Dermis blood vessel endothelial cell (primary cell): Measurements from ENCODE around the gene PLEKHB1. TPM values are rescaled to one million over a fixed set of nuclear protein-coding genes. Genes with fewer than 3 reads are reported as not detected.

ENCODE experiments used
- DNase-seq: peaks from one replicate; pipeline ENCODE4 v3.0.0; 2010
- total RNA-seq: library from RNA; depleted of rRNA; stranded (reverse); fragments of >200 nt; gene quantifications from 2 replicates; pipeline ENCODE4 v1.2.3, GENCODE V29; 2014

PLEKHB1 gene, protein sequence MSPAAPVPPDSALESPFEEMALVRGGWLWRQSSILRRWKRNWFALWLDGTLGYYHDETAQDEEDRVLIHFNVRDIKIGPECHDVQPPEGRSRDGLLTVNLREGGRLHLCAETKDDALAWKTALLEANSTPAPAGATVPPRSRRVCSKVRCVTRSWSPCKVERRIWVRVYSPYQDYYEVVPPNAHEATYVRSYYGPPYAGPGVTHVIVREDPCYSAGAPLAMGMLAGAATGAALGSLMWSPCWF
- total RNA-seq: 0.33 and 0.34 TPM in 2 replicates

DNA sequence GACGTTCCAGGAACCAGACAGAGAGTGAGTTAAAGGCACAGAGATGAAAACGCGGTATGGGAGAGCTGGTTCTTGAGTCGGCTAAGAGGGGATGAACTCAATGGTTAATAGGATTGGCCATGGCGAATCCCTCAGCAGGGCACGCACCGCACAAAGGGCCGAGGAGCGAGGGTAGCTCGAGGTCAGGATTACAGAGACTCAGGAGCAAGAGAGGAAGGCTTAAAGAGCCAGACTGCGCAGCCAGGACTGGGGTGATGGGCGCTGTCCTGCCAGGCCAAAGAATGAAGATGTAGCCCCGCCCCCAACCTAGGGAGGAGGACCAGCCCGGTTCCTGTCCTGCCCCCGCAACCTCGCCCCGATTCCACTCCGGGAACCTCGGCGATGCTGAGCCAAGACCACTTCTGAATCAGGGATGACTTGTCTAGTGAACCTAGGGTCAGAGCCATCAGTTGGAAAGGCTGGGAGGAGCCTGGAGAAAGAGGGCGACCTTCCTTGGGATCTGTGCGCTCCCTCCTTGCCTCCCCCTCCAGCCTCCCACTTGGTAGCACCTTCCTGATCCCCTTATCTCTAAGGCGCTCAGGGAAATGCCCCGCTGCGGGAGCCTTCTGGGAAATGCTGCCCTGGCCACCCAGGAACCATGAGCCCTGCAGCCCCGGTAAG is at the start of gene PLEKHB1:
Gene PLEKHB1, plus strand, starts transcription at position 610 of the 660 bp plus-strand sequence. Its CDS starts 28 bp downstream, at position 638.
- no peak for DNase-seq

DNA sequence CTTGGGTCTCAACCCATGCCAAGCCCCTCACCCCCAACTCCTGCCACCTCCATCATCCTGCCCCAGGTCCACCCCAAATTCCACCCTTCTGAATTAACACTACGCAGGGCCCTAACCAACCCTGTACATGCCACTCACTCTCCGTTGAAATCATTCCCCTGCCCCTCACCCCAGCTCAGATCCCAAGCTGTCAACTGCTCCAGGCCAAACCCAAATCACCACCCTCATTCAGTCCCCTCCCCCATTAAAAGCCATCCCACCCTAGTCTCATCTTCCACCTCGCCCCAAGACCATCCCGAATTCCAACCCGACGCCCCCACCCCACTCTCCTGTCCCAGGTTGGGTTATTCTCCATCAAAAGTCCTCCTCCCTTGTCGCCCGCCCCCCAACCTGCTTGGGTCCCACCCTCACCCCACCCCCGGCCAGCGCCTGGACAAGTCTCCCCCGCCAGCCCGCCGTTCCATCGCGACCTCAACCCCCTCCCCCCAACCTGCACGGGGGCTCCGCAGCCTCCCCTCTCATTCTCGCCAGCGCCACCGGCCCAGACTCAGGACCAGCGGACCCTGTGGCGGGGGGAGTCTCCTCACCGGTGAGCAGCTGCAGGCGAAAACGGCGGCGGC is 48.9 kb upstream of the PLEKHB1 start:
- peak; percentile 4 for DNase-seq

- DNase-seq: peak; percentile 96
Observed at GRCh38 chr11:73597956-73598718, 48.2 kb upstream of the PLEKHB1 start, which contains the start of gene FAM168A. FAM168A (minus strand) TSS chr11:73598112; CDS start chr11:73468474, 129,638 bp downstream.

DNA sequence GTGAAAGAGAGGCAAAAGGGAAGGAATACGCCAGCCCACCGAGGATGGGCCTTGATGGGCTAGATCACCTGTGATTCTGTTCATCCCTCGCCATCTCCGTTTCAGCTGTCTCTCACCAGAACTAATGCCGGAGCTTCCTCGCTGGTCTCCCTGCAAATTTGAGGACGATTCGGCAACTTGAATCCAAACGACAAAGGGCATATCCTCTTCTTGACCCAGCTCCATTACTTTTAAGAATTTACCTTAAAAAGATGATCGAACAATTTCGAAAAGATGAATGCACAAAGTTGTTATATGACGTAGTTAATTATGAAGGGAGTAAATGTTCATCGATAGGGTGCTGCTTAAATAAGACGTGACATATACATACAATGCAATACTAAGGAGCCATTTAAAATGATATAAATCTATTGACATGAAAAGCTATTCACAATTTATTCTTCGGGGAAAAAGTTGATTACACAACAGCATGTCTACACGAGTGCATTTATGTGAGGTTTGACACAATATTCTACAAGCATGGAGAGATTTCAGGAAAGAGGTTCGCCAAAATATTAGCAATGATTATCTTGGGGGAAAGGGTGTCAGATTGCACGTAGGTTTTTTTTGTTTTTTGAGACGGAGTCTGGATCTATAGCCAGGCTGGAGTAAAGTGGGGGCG is 47.5 kb upstream of the PLEKHB1 start:
- no peak for DNase-seq

- DNase-seq: no peak
Observed at GRCh38 chr11:73612601-73613140, 33.7 kb upstream of the PLEKHB1 start.

DNA sequence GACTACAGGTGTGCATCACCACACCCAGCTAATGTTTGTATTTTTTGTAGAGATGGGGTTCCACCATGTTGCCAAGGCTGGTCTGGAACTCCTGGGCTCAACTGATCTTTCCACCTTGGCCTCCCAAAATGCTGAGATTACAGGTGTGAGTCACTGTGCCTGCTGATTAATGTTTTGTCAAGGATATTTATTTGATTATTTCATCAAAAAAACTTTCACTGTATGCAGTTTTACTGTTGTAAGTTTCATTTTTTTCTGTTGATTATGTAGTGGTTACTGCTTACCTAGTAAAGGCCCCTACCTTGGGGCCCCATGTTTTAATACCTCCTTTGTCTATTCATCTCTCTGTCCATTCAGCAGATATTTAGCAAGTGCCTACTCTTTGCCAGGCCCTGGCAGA is 31.8 kb upstream of the PLEKHB1 start:
- no peak for DNase-seq

GRCh38 chr11:73622926-73623593 is 23.3 kb upstream of the PLEKHB1 start:
- no peak for DNase-seq

DNA sequence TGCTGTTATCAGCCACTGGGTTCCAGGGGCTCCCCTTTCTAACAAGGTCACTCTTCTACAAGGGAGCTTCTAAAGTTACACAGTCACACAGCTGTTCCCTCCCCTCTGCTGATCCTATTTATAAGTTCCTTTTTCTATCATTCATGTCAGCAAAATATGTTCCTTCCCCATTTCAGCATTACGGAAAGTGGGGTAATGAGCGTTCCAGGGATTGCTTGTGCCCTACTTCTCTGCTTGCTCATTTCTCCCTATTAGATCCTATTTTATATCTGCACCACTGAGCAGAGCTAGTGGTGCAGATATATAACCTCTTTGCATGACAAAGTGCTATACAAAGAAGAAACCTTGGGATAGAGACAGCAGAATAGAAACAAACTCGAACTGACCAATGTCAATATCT is 22.7 kb upstream of the PLEKHB1 start:
- no peak for DNase-seq

- peak; percentile 85 for DNase-seq
Observed at GRCh38 chr11:73625696-73626318, 20.6 kb upstream of the PLEKHB1 start.

DNA sequence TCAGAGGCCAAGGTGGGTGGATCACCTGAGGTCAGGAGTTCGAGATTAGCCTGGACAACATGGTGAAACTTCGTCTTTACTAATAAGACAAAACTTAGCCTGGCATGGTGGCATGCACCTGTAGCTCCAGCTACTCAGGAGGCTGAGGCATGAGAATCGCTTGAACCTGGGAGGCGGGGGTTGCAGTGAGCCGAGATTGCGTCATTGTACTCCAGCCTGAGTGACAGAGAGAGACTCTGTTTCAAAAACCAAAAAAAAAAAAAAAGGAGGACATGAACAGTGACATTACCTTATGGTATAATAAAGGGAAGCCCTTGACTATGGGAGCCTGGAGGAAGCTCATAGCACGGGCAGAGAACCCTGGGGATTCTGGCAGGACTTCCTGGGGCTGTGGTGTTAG is 16.5 kb upstream of the PLEKHB1 start:
- DNase-seq: no peak

DNA sequence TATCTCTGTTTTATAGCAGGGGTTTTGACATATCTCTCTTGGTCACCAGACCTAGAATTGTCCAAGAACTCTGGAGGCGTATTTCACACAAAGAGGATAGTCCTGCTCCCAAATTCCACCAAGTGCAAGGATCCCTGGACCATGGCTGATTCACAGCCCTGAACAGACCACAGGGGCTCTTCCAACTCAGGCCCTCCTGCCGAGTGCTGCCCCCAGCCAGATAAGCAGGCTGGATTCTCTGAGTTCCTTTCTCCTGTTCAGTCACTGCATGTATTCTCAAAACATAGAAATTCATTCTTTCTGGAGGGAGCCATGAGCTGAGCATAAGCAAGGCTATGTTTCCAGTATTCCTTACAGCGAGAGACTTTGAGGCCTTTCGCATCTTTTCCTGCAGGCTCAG is 13.4 kb upstream of the PLEKHB1 start:
- DNase-seq: no peak

DNA sequence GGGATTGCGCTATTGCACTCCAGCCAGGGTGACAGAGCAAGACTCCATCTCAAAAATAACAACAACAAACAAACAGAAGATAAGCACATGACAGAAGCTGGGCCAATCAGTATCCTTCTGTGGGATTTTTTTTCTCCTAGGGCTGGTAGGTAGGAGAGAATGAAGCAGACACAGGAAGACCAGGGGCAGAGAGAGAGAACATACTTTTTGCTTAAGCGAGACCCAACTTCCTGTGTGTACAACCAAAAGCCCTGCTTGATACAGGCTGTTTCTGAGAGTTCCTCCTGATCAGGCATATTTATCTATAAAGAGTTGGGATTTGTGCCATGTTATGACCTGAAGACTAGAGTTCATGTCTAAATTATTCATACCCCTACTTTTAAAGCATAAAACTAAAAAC is 12.4 kb upstream of the PLEKHB1 start:
- no peak for DNase-seq

- no peak for DNase-seq
Observed at GRCh38 chr11:73635721-73636120, 10.7 kb upstream of the PLEKHB1 start.

DNA sequence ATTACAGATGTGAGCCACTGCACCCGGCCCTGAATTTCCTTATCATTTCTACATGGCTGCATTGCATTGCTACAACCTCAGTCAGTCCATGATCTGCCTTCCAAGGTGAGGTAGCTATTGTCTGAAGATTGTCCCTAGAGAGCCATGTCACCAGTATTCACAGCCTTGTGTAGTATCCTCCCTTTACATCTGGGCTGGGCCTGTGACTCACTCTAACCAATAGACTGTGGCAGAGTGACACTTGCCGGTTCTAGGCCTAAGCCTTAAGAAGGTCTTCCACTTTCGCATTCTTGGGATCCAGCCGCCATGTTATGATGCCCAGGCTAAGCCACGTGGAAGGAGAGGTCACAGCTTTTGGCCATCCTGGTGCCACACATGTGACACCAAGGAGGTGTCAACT is 10.1 kb upstream of the PLEKHB1 start:
- no peak for DNase-seq

DNA sequence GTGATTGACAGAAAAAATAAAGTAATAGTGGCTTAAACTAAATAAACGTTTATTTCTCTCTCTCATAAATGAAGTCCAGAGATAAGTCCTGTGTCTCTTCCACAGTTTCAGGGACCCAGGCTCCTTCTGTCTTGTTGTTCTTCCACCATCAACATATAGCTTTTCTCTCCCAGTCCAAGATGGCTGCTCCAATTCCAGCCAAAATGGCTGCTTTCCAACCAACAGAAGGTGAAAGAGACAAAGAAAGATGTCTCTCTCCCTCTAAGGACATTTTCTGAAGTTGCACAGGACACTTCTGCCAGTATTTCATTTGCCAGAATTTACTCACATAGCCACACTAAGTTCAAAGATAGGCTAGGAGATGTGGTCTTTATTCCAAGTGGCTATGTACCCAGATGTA is 9.4 kb upstream of the PLEKHB1 start:
- DNase-seq: no peak

GRCh38 chr11:73640592-73640991 is 5.8 kb upstream of the PLEKHB1 start:
- no peak for DNase-seq

DNA sequence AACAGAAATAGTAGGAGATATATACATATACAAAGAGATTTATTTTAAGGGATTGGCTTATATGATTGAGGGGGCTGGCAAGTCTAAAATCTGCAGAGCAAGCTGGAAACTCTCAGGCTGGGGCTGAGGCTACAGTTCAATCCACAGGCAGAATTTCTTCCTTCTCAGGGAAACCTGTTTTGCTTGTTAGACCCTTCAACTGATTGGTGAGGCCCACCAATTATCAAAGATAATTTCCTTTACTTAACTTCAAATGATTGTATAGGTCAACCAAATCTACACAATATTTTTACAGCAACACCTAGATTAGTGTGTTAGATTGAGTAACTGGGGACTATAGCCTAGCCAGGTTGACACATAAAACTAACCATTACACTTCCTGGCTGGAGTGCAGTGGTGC is 4.7 kb upstream of the PLEKHB1 start:
- DNase-seq: no peak

GRCh38 chr11:73645121-73645969 is 1.0 kb upstream of the PLEKHB1 start:
- no peak for DNase-seq

DNA sequence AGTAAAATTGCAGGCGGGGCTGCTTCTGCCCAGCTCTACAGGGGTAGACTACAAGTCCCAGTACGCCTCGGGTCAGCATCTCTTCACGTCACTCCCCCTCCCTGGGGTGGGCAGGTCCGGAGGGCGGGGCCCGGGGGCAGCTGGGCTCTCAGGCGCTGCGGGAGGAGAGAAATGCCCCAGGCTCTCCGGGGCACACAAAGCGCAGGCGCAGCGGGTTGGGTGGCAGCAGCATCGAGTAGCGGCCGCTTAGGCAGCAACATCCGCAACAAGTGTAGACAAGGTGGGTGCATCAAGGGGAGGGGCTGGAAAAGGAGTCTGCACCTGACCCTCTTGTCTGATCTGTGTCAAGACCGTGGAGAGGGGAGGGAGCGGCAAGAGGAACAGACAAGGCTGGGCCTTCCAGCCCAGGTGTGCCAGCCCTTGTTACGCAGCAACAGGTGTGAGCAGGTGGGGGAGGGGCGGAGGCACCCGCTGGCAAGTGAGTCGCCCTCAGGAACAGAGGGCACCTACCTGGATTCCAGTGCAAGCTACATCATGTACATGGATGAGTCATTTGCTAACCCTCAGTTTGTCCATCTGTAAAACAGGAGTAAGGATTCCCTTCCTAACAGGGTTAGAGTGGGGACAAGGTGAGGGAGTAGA is 1.2 kb downstream of the PLEKHB1 start:
- DNase-seq: peak; percentile 87

DNA sequence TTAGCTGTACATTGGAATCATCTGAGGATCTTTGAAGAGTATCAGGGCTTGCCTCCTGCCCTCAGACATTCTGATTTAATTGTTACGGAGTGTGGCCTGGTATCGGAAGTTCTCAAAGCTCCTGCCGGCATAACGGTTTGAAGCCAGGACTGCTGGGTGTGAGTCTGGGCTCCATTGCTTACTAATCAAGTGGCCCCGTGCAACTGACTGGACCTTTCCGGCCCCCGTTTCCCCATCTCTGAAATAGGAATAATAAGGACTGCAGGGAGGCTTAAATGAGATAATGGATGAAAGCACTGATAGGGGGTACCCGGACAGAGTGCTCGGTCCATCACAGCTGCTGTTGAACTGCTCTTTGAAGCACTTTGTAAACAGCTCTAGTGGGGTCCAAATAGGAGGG is 1.7 kb downstream of the PLEKHB1 start:
- no peak for DNase-seq
